ENCODE data around the gene SLC8A2. TPM values are rescaled to one million over a fixed set of nuclear protein-coding genes. Genes with fewer than 3 reads are reported as not detected.

SLC8A2 gene
- total RNA-seq, 3 donors from 2014 or later (not counting 1 experiment from before 2014, with no cell fraction given), result 0.20 TPM; not detected in 2

DNA sequence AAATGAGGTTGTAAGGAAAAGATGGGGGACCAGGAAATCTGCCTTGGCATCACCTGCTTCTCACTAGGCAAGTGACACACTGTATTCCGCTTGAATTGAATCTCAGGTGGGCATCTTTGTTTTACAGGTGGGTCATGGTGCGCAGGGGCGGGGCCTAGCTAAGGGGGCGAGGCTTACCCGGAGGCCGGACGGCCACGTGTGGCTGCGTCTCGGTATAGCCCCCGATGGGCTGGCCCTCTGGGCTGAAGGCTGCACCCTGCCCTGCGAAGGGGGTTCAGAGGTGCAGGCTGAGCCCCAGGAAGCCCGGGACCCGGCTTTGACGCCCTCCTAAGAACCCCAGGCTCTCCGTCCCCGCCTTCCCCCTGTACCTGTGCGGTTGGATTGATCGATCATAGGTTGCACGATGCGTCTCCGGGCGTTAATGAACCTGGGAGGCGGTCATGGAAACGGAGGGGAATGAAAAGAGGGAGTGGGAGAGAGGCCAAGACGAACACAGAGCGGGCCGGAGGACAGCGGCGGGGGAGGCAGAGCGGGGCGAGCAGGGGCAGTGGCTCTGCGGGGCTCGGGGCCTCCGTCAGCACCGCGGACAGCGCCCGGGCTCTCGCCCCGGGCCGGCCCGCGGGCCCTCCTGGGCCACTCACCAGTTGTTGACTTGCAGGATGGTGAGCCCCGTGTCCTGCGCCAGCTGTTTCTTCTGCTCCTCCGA lies 64.8 kb downstream of the SLC8A2 start:
- Histone ChIP-seq H3K4me1 (ENCODE audit: control insufficient read depth, insufficient read depth, low read length) (no peaks in the 10 kb centered on the region), H3K27ac (ENCODE audit: low read length) (no peak overlapping the region), H3K9me3 (ENCODE audit: control insufficient read depth, insufficient read depth, low read length) (no peaks in the 10 kb centered on the region), H3K4me3 (ENCODE audit: low read length) (no peak overlapping the region), H3K27me3 (ENCODE audit: control insufficient read depth, insufficient read depth, low read length) (peaks cover 18% of the 10 kb centered on the region), H3K36me3 (ENCODE audit: control insufficient read depth, insufficient read depth, low read length) (no peaks in the 10 kb centered on the region)
- Mint-ChIP-seq H3K27me3 (ENCODE audit: low read depth in 2 of 2) (peaks cover 38 to 45% of the 10 kb centered on the region in 2 donors), H3K27ac (no peak overlapping the region), H3K9me3 (no peaks in the 10 kb centered on the region), H3K36me3 (no peaks in the 10 kb centered on the region), H3K4me1 (no peaks in the 10 kb centered on the region), H3K4me3 (no peak overlapping the region)
- 13% methylated on average over 47 of the region's 47 CpGs for WGBS (ENCODE audit: insufficient coverage)
- ATAC-seq (peak; percentile 48 to 79 (median 75)), DNase-seq (peak in 1 of 2 donors; percentile 27)
- intact Hi-C loops (cut with micrococcal nuclease), result no loop called here
- TF ChIP-seq, protein P1, sequence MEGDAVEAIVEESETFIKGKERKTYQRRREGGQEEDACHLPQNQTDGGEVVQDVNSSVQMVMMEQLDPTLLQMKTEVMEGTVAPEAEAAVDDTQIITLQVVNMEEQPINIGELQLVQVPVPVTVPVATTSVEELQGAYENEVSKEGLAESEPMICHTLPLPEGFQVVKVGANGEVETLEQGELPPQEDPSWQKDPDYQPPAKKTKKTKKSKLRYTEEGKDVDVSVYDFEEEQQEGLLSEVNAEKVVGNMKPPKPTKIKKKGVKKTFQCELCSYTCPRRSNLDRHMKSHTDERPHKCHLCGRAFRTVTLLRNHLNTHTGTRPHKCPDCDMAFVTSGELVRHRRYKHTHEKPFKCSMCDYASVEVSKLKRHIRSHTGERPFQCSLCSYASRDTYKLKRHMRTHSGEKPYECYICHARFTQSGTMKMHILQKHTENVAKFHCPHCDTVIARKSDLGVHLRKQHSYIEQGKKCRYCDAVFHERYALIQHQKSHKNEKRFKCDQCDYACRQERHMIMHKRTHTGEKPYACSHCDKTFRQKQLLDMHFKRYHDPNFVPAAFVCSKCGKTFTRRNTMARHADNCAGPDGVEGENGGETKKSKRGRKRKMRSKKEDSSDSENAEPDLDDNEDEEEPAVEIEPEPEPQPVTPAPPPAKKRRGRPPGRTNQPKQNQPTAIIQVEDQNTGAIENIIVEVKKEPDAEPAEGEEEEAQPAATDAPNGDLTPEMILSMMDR (IDR thresholded peaks at IDR 0.05), result no peak

DNA sequence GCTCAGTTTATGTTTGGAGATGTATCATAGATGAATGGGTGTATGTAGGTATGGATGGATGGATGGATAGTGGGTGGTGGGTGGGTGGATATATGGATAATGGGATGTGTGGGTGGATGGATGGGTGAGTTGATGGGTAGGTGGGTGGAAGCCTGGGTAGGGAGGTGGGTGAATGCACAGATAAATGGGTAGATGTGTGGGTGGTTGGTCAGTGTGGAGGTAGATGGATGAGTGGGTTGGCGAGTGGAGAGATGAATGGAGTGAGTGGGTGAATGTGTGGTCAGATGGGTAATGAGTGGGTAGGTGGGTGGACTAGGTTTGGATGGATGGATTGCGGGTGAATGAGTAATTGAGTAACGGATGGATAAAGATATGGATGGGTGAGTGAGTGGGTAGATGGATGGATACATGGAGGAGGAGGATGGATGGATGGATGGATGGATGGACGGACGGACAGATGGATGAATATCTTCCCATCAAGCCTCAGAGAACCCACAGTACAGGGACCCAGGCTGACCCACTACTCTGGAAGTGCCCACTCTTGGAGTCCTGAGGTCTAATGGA lies 65.8 kb downstream of the SLC8A2 start:
- DNase-seq (no peak), ATAC-seq (no peak)
- Histone ChIP-seq H3K9me3 (ENCODE audit: control insufficient read depth, insufficient read depth, low read length) (no peaks in the 10 kb centered on the region), H3K27ac (ENCODE audit: low read length) (no peak overlapping the region), H3K4me1 (ENCODE audit: control insufficient read depth, insufficient read depth, low read length) (no peaks in the 10 kb centered on the region), H3K4me3 (ENCODE audit: low read length) (no peak overlapping the region), H3K36me3 (ENCODE audit: control insufficient read depth, insufficient read depth, low read length) (no peaks in the 10 kb centered on the region), H3K27me3 (ENCODE audit: control insufficient read depth, insufficient read depth, low read length) (peaks cover 18% of the 10 kb centered on the region)
- Mint-ChIP-seq H3K36me3 (no peaks in the 10 kb centered on the region), H3K4me3 (no peak overlapping the region), H3K4me1 (no peaks in the 10 kb centered on the region), H3K27me3 (ENCODE audit: low read depth in 2 of 2) (peaks cover 38 to 47% of the 10 kb centered on the region in 2 donors), H3K27ac (no peak overlapping the region), H3K9me3 (no peaks in the 10 kb centered on the region)
- TF ChIP-seq, protein P1 (IDR thresholded peaks at IDR 0.05), result no peak
- intact Hi-C loops (cut with micrococcal nuclease), result no loop called here
- WGBS (ENCODE audit: insufficient coverage), result 89% methylated on average over 3 of the region's 5 CpGs

DNA sequence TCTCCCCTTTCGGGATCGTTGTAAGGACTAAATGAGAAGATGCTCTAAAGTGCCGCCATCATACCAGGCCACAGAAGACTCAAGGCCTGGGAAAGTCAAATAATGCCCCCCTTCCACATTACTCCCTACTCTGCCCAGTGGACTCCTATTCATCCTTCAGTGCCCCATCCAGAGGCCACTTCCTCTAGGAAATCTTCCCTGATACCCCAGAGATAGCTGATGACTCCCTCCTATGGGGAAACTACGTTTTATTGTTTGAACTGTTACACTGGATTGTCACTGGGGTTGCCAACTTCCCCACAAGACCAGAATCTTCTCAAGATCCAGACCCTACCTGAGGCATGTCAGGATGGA lies 66.5 kb downstream of the SLC8A2 start:
- H3K9me3 Mint-ChIP-seq, result no peaks in the 10 kb centered on the region
- Histone ChIP-seq H3K27ac (ENCODE audit: low read length) (no peak overlapping the region), H3K4me1 (ENCODE audit: control insufficient read depth, insufficient read depth, low read length) (no peaks in the 10 kb centered on the region), H3K4me3 (ENCODE audit: low read length) (no peak overlapping the region), H3K36me3 (ENCODE audit: control insufficient read depth, insufficient read depth, low read length) (no peaks in the 10 kb centered on the region), H3K9me3 (ENCODE audit: control insufficient read depth, insufficient read depth, low read length) (no peaks in the 10 kb centered on the region), H3K27me3 (ENCODE audit: control insufficient read depth, insufficient read depth, low read length) (peaks cover 18% of the 10 kb centered on the region)
- intact Hi-C loops (cut with micrococcal nuclease), result no loop called here
- H3K4me3 Mint-ChIP-seq, result no peak overlapping the region
- TF ChIP-seq, protein P1 (IDR thresholded peaks at IDR 0.05), result no peak
- H3K4me1 Mint-ChIP-seq, result no peaks in the 10 kb centered on the region
- no peak for ATAC-seq
- no peak overlapping the region for H3K27ac Mint-ChIP-seq
- 81% methylated on average over 4 of the region's 4 CpGs for WGBS (ENCODE audit: insufficient coverage)
- H3K27me3 Mint-ChIP-seq (ENCODE audit: low read depth in 2 of 2), result peaks cover 38 to 47% of the 10 kb centered on the region in 2 donors
- H3K36me3 Mint-ChIP-seq, result no peaks in the 10 kb centered on the region
- no peak for DNase-seq
